CD4-positive, alpha-beta T cell (primary cell): ENCODE measurements around the gene FOXD2. TPM values are rescaled to one million over a fixed set of nuclear protein-coding genes. Genes with fewer than 3 reads are reported as not detected.

Experiments used
- ATAC-seq: fragments of 200-7000 bp; cut with Tn5 transposase; one replicate; pipeline ENCODE4 v1.10.0; 2022; ENCODE audit warnings: mild to moderate bottlenecking; ENCODE audit not compliant: poor library complexity
- CTCF ChIA-PET: fragments of 350-600 bp; sonication (Branson Sonifier 250); formaldehyde crosslinking; loops from one replicate; lab custom pipeline; 2021; ENCODE audit warnings: antibody characterized with exemption, inconsistent platforms; lab: Charles Lee
- POLR2A ChIA-PET: fragments of 350-600 bp; sonication (Branson Sonifier 250); formaldehyde crosslinking; loops from one replicate; lab custom pipeline; 2021; ENCODE audit warnings: antibody characterized with exemption, inconsistent platforms; lab: Charles Lee
- DNase-seq, 14 experiments: peaks; one replicate each; pipeline ENCODE4 v3.0.0-alpha.2; 2013 to 2020; ENCODE audit warnings: mixed read lengths in 2 of 14
- H3K27ac ChIP-seq, 2 donors: one replicate each; pipeline versions ENCODE4 v1.5.1 to v1.7.0; 2013; ENCODE audit warnings: low read length in 2 of 2, low read depth in 1 of 2, mild to moderate bottlenecking in 1 of 2
- H3K27me3 ChIP-seq, 2 experiments: 1 replicate in 1 of 2; 2 replicates in 1 of 2; pipeline versions ENCODE4 v1.6.1 to v1.7.0; 2013; ENCODE audit warnings: low read length in 2 of 2, control low read depth in 1 of 2, mild to moderate bottlenecking in 1 of 2, moderate library complexity in 1 of 2; ENCODE audit not compliant: insufficient read depth in 2 of 2, control insufficient read depth in 1 of 2
- H3K36me3 ChIP-seq: one replicate; pipeline ENCODE4 v1.6.1; 2013; ENCODE audit warnings: low read length, control low read depth; ENCODE audit not compliant: insufficient read depth
- H3K4me1 ChIP-seq: one replicate; pipeline ENCODE4 v1.6.1; 2013; ENCODE audit warnings: low read length, control low read depth; ENCODE audit not compliant: insufficient read depth
- H3K4me3 ChIP-seq: one replicate; pipeline ENCODE4 v1.5.1; 2013; ENCODE audit warnings: mild to moderate bottlenecking, low read length, moderate library complexity
- H3K9me3 ChIP-seq, 2 experiments: 1 replicate in 1 of 2; 2 replicates in 1 of 2; pipeline versions ENCODE4 v1.6.1 to v1.7.0; 2013; ENCODE audit warnings: low read length in 2 of 2, mild to moderate bottlenecking in 2 of 2, control low read depth in 1 of 2, moderate library complexity in 1 of 2; ENCODE audit not compliant: control insufficient read depth in 1 of 2, insufficient read depth in 1 of 2
- H3K27ac Mint-ChIP-seq: one replicate; pipeline ENCODE4 v1.8.0; 2020; ENCODE audit warnings: mixed read lengths
- H3K27me3 Mint-ChIP-seq: one replicate; pipeline ENCODE4 v1.8.0; 2021; ENCODE audit warnings: mixed read lengths
- H3K36me3 Mint-ChIP-seq: one replicate; pipeline ENCODE4 v1.8.0; 2021; ENCODE audit warnings: low read depth, mixed read lengths
- H3K4me1 Mint-ChIP-seq: one replicate; pipeline ENCODE4 v1.8.0; 2021; ENCODE audit warnings: low read depth, mixed read lengths
- H3K4me3 Mint-ChIP-seq: one replicate; pipeline ENCODE4 v1.8.0; 2020; ENCODE audit warnings: mild to moderate bottlenecking, mixed read lengths
- H3K9me3 Mint-ChIP-seq: one replicate; pipeline ENCODE4 v1.8.0; 2020; ENCODE audit warnings: mixed read lengths
- intact Hi-C, 2 experiments: fragments of 100-400 bp; cut with DNase I in 1 of 2; cut with micrococcal nuclease in 1 of 2; formaldehyde crosslinking; loops; one replicate each; pipeline versions ENCODE4 v1.15.1 to v1.9.0; 2023 to 2025; cut with DNase I, micrococcal nuclease
- total RNA-seq, 174 experiments: library from RNA in 2 of 174; stranded (reverse) in 2 of 174; gene quantifications; one replicate each; pipeline ENCODE4 v1.2.3 and lab custom pipeline; 2021 to 2026
- TF ChIP-seq, protein P1 (sequence below): fragments of 200-600 bp; IDR thresholded peaks from one replicate; pipeline ENCODE4 v1.8.0; 2022; ENCODE audit warnings: antibody characterized with exemption, mild to moderate bottlenecking

The FOXD2 gene
- total RNA-seq, 2 experiments from 2014 or later, result 0.22 to 0.34 TPM

- TF ChIP-seq, protein P1, sequence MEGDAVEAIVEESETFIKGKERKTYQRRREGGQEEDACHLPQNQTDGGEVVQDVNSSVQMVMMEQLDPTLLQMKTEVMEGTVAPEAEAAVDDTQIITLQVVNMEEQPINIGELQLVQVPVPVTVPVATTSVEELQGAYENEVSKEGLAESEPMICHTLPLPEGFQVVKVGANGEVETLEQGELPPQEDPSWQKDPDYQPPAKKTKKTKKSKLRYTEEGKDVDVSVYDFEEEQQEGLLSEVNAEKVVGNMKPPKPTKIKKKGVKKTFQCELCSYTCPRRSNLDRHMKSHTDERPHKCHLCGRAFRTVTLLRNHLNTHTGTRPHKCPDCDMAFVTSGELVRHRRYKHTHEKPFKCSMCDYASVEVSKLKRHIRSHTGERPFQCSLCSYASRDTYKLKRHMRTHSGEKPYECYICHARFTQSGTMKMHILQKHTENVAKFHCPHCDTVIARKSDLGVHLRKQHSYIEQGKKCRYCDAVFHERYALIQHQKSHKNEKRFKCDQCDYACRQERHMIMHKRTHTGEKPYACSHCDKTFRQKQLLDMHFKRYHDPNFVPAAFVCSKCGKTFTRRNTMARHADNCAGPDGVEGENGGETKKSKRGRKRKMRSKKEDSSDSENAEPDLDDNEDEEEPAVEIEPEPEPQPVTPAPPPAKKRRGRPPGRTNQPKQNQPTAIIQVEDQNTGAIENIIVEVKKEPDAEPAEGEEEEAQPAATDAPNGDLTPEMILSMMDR, result no peak
- DNase-seq (no peak), ATAC-seq (no peak)
- H3K4me3 Mint-ChIP-seq, result no peak overlapping the region
- Histone ChIP-seq H3K4me1 (no peaks in the 10 kb centered on the region), H3K4me3 (no peak overlapping the region), H3K27ac (no peak overlapping the region), H3K9me3 (no peaks in the 10 kb centered on the region), H3K27me3 (peaks cover 2 to 10% of the 10 kb centered on the region in 2 experiments), H3K36me3 (no peaks in the 10 kb centered on the region)
- CTCF ChIA-PET, result no interaction called here
- H3K36me3 Mint-ChIP-seq, result no peaks in the 10 kb centered on the region
- H3K27ac Mint-ChIP-seq, result no peak overlapping the region
- intact Hi-C loops, result no loop called here
- H3K27me3 Mint-ChIP-seq, result peaks cover 56% of the 10 kb centered on the region
- H3K4me1 Mint-ChIP-seq, result no peaks in the 10 kb centered on the region
- H3K9me3 Mint-ChIP-seq, result no peaks in the 10 kb centered on the region
- POLR2A ChIA-PET, result no interaction called here
Measured at GRCh38 chr1:47401761-47402160, 36.1 kb upstream of the FOXD2 start.

DNA sequence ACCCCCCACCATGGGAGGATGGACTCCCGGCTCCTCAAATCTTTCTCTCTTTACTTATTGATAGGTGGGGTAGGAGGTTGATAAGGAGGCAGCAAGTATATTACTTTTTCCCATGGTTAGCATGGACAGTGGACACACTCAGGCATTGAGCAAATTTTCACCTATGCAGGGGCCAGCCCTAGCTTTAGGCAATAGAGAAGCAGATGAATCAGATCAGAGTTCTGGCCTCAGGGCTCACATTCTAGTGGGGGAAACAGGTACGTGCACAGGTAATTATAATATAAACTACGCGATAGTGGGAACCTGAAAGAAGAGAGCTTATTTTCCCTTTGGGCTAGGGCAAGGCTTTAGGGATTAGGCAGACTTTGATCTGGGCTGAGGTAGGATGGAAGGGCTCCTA, 35.3 kb upstream of the FOXD2 start:
- no peak overlapping the region for H3K27ac Mint-ChIP-seq
- no peaks in the 10 kb centered on the region for H3K36me3 ChIP-seq
- H3K4me1 Mint-ChIP-seq, result no peaks in the 10 kb centered on the region
- intact Hi-C loops, result no loop called here
- ChIA-PET POLR2A (no interaction called here), CTCF (no interaction called here)
- DNase-seq, result no peak
- H3K4me3 Mint-ChIP-seq, result no peak overlapping the region
- ATAC-seq, result no peak
- H3K27me3 Mint-ChIP-seq, result peaks cover 50% of the 10 kb centered on the region
- H3K9me3 ChIP-seq, result no peaks in the 10 kb centered on the region
- H3K27me3 ChIP-seq, result peaks cover 0 to 10% of the 10 kb centered on the region in 2 experiments
- no peaks in the 10 kb centered on the region for H3K36me3 Mint-ChIP-seq
- TF ChIP-seq, protein P1, result no peak
- H3K27ac ChIP-seq, result no peak overlapping the region
- no peaks in the 10 kb centered on the region for H3K4me1 ChIP-seq
- no peak overlapping the region for H3K4me3 ChIP-seq
- H3K9me3 Mint-ChIP-seq, result no peaks in the 10 kb centered on the region

- Histone ChIP-seq H3K27ac (no peak overlapping the region), H3K4me1 (no peaks in the 10 kb centered on the region), H3K36me3 (no peaks in the 10 kb centered on the region), H3K27me3 (peaks cover 0 to 10% of the 10 kb centered on the region in 2 experiments), H3K4me3 (no peak overlapping the region), H3K9me3 (no peaks in the 10 kb centered on the region)
- Mint-ChIP-seq H3K27me3 (peaks cover 50% of the 10 kb centered on the region), H3K27ac (no peak overlapping the region), H3K9me3 (no peaks in the 10 kb centered on the region), H3K4me3 (no peak overlapping the region), H3K36me3 (no peaks in the 10 kb centered on the region), H3K4me1 (no peaks in the 10 kb centered on the region)
- intact Hi-C loops, result no loop called here
- ATAC-seq, result no peak
- ChIA-PET POLR2A (no interaction called here), CTCF (no interaction called here)
- no peak for DNase-seq
- TF ChIP-seq, protein P1, result no peak
Measured at GRCh38 chr1:47403321-47403910, 34.4 kb upstream of the FOXD2 start.
